Dermis blood vessel endothelial cell (primary cell): ENCODE results near the gene DYRK1B. TPM values are rescaled to one million over a fixed set of nuclear protein-coding genes. Genes with fewer than 3 reads are reported as not detected.

Source experiments
- DNase-seq: peaks from one replicate; pipeline ENCODE4 v3.0.0; 2010
- total RNA-seq: library from RNA; depleted of rRNA; stranded (reverse); fragments of >200 nt; gene quantifications from 2 replicates; pipeline ENCODE4 v1.2.3, GENCODE V29; 2014

The DYRK1B gene
- total RNA-seq, 1 donor from 2014 or later = 21.4 TPM

DNA sequence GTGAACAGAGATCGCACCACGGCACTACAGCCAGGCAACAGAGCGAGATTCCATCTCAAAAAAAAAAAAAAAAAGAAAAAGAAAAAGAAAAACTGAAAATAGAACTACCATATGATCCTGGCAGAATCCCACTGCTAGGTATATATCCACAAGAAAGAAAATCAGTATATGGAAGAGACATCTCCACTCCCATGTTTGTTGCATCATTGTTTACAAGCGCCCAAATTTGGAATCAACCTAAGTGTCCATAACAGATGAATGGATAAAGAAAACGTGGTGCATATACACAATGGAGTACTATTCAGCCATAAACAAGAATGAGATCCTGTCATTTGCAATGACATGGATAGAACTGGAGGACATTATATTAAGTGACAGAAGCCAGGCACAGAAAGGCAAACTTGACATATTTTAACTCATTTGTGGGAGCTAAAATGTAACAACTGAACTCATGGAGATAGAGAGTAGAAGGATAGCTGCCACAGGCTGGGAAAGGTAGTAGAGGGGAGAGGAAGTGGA lies 26.1 kb downstream of the DYRK1B start:
- no peak for DNase-seq

DNA sequence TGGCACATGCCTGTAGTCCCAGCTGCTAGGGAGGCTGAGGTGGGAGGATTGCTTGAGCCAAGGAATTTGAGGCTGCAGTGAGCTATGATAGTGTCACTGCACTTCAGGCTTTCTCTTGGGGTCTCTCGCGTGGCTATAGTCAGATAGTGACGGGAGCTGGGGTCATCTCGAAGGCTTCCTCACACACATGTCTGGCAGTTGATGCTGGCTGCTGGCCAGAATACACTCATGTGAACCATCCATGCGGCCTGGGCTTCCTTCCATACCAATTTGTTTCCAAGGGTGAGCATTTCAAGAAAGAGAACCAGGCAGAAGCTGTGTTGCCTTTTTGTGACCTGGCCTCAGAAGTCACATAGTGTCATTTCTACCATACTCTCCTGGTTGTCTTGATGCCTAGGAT lies 28.9 kb downstream of the DYRK1B start:
- no peak for DNase-seq

DNA sequence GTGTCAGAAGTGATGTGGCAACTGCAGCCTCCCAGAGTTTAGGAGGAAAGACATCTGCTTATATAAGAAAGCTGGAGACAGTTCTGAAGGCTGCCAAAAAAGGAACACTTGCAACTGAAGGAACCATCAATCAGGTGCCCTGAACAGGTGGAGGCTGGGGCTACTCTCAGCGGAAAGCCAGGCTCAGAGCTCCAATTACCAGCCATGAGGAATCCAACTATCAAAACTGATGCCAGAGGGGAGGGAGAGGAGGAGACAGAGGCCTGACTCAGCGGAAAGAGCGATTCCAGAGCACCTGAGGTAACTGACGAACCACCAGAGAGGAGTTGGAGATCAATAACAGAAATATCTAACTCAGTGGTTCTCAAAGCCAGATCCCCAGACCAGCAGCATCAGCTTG lies 31.0 kb downstream of the DYRK1B start:
- DNase-seq = no peak

DNA sequence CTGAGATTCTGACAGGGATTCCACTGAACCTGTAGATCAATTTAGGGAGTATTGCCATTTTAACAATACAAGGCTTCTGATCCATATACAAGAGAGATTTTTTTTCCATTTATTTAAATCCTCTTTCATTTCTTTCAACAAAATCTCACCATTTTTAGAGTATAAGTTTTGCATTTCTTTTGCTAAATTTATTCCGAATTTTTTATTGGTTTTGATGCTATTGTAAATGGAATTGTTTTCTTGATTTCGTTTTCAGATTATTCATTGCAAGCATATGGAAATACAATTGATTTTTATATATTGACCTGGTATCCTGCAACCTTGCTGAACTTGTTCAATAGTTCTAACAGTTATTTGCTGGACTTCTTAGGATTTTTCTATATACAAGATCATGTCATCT lies 36.9 kb downstream of the DYRK1B start:
- DNase-seq = no peak

- DNase-seq = no peak
Measured at GRCh38 chr19:39796000-39796498, 37.9 kb downstream of the DYRK1B start.

GRCh38 chr19:39795001-39795400 lies 39.0 kb downstream of the DYRK1B start:
- no peak for DNase-seq

GRCh38 chr19:39792999-39793546 lies 40.9 kb downstream of the DYRK1B start:
- DNase-seq = peak; percentile 85

GRCh38 chr19:39788244-39788643 lies 45.7 kb downstream of the DYRK1B start:
- DNase-seq = no peak

DNA sequence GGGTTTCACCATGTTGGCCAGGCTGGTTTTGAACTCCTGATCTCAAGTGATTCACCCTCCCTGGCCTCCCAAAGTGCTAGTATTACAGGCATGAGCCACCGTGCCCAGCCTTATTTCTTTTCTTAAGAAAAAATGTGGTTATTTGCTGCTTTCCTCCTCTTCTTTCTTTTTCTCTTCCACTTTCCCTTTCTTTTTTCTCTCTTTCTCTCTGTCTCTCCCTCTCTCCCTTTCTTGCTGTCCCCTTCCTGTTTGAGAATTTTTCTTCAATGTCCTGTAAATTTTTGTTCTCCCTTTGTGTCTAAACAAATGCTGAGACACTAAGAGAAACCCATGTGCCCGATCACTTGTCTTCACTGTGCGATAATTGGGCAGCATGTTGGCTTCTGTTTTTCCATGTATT lies 53.1 kb downstream of the DYRK1B start:
- DNase-seq = no peak

- no peak for DNase-seq
Measured at GRCh38 chr19:39778763-39779162, 55.2 kb downstream of the DYRK1B start, which contains the start of gene LEUTX. Gene LEUTX, plus strand, starts transcription at chr19:39778854. Its CDS starts 67 bp downstream, at chr19:39778921.

Other genes with a start within 250 kb of the DYRK1B start
- gene LGALS13, start 231.6 kb downstream of the DYRK1B start, total RNA-seq = not detected in 2 replicates
- not detected in 2 replicates for gene LGALS16, start 178.2 kb downstream of the DYRK1B start, total RNA-seq
- not detected in 2 replicates for gene LGALS14, start 129.7 kb downstream of the DYRK1B start, total RNA-seq
- gene CLC, start 96.1 kb downstream of the DYRK1B start, total RNA-seq = not detected in 2 replicates
- gene LEUTX, start 55.3 kb downstream of the DYRK1B start, total RNA-seq = not detected in 2 replicates
- gene FBL, start 12.2 kb upstream of the DYRK1B start, total RNA-seq = 141 and 233 TPM in 2 replicates
- 0.17 and 0.74 TPM in 2 replicates for gene FCGBP, start 100.5 kb upstream of the DYRK1B start, total RNA-seq
- 95.3 and 145 TPM in 2 replicates for gene PSMC4, start 137.0 kb upstream of the DYRK1B start, total RNA-seq
- gene ZNF546, start 162.9 kb upstream of the DYRK1B start, total RNA-seq = 6.3 and 7.8 TPM in 2 replicates
- 13.8 and 15.8 TPM in 2 replicates for gene ZNF780B, start 222.1 kb upstream of the DYRK1B start, total RNA-seq